Activated CD4-positive, alpha-beta T cell treated with anti-CD3 and anti-CD28 coated beads, Interleukin-2, amount 50 U/mL, for 48 hours (primary cell): ENCODE results near the gene RABGAP1.

Experiments used
- DNase-seq, 2 experiments: peaks; one replicate each; pipeline ENCODE4 v3.0.0-alpha.2; 2020

RABGAP1 gene

DNA sequence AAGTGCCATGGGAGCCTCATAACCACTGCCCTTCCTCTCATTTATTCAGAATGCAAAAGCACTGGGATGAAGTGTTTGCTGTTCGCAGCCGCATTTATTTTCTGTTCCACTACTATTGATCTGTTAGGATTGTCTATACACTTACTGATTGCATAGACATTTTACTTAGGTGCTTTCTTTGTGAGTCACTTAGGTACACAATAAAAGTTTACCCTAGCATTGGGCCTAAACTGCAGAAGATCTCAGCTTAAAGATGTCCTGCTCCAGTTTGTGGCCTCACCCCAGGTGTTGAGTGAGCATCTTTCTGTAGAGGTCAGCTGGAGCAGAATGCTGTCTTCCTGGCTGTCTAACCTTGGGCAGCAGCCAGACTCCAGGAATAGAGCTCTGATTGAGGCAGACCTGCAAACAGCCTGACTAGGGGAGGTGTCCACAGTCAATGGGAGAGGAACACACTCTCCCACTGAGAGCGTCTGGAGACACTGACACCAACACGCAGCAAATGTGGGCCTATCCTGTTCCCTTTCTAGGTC, 146.6 kb downstream of the RABGAP1 start:
- no peak for DNase-seq

DNA sequence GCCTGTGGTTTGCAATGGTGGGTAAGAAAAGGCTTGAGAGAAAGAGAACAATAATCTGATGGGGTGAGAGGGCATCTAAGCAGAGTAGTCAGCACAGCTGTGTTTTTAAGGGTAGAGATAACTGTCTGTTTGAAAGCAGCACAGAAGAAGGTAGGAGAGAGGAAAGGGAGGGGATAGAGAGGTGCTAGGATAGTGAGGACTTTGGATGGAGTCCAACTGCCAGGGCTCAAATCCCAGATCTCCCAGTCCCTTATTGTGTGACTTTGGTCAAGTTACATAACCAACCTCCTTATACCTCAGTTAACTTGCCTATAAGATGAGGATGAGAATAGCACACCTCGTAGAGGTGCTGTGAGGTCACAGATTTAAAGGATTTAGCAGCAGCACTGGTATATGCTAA, 148.2 kb downstream of the RABGAP1 start:
- no peak for DNase-seq

- DNase-seq: no peak
Measured at GRCh38 chr9:123089790-123090189, 149.0 kb downstream of the RABGAP1 start.

- no peak for DNase-seq
Measured at GRCh38 chr9:123090198-123090896, 149.5 kb downstream of the RABGAP1 start.

GRCh38 chr9:123090956-123091355, 150.1 kb downstream of the RABGAP1 start:
- no peak for DNase-seq

DNA sequence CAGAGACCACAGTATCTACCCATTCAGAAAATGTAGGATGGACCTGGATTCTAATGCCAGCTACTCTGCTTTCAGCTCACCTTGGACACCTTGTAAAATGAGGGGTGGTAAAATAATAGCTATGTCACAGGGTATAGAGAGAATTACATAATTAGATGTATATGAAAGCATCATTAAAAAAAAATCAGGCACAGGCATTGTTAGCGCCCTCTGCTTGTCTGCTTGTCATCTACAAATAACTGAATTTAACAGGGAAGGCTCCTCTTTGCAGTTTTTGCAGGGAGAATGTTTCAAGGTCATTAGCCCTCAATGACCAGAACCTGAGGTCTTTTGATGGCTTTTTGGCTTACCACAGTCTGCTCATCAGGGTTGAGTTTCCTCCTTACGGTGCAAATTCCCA, 150.6 kb downstream of the RABGAP1 start:
- no peak for DNase-seq

GRCh38 chr9:123093141-123093540, 152.3 kb downstream of the RABGAP1 start:
- DNase-seq: no peak

GRCh38 chr9:123096987-123097386, 156.2 kb downstream of the RABGAP1 start:
- DNase-seq: no peak

DNA sequence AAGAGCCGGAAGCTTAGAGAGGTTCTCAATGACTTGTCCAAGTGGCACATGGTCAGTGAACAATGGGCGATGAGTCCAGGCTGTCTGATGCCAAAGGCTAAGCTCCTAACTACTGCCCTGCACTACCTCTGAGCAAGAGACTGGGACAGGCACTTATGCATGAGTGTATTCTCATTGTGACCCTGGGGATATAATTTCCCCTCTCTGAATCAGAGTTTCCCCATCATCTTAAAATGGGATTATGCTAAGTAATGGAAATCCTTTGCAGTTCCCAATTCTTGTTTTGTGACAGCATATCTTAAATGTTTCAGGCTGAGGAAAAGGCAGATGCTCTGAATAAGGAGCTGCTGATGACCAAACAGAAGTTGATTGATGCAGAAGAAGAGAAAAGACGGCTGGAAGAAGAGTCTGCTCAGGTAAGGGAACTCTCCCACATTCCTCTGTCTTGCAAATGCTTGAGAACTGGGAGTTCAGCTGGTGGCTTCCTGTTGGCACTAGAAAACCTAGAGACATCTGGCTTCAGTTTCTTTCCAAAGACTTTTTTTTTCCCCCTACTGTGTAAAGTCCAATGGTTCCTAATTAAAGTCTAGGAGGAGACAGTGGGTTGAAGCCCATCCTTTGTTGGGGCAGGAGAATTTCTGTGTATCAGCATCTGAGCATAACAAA, 156.7 kb downstream of the RABGAP1 start:
- no peak for DNase-seq

DNA sequence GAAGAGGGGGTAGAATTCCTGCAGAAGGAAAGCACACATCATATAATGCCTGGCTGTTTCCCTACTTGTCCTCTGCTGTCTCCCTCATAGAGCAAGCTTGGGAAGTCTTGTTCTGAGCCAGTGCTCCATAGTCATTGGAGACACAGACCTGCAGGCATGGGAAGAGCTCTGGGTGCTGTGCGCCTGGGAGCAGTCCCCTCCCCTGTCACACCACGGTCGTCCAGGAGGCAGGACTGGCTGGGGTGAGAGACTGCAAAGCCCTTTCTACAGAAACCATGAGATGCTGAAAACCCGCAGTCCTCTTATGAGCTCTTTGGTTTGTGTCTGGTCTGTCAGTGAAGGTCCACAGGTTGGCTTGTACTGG, 157.3 kb downstream of the RABGAP1 start:
- DNase-seq: no peak

DNA sequence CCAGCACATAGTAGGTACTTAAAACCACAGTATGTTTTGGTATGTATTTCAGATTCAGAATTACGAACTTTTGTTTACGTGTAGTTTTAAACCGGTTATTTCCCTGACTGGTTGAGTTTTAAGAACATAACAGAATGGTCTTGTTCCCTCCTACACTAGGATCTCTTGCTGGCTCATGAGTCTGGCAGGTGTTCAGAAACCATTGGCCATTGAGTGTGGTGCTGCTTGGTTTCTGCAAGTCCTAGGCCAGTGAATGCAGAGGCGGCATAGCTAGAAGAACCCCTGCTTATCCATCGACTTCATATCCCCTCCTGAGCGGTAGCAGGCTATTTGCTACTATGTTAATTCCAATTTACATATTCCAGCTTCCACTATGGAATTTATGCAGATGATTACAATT, 158.2 kb downstream of the RABGAP1 start:
- DNase-seq: no peak

DNA sequence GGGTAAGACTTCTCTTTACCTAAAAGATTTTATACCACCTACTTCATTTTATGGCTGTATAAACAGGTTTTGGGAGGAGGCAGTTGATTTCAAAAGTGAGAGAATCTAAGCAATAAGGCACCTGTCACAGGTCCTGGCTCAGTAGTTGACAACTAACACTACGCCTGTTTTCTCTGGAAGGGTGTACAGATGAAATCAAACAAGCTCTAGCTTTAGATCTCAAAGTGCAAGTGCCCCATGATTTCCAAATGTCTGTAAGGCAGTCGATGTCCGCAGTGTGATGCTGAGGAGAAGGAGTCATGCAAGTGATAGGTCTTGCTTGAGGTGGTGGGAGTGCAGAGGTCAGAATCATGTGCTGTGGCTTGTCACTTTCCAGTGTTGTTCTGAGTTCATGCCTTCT, 158.7 kb downstream of the RABGAP1 start:
- DNase-seq: no peak

DNA sequence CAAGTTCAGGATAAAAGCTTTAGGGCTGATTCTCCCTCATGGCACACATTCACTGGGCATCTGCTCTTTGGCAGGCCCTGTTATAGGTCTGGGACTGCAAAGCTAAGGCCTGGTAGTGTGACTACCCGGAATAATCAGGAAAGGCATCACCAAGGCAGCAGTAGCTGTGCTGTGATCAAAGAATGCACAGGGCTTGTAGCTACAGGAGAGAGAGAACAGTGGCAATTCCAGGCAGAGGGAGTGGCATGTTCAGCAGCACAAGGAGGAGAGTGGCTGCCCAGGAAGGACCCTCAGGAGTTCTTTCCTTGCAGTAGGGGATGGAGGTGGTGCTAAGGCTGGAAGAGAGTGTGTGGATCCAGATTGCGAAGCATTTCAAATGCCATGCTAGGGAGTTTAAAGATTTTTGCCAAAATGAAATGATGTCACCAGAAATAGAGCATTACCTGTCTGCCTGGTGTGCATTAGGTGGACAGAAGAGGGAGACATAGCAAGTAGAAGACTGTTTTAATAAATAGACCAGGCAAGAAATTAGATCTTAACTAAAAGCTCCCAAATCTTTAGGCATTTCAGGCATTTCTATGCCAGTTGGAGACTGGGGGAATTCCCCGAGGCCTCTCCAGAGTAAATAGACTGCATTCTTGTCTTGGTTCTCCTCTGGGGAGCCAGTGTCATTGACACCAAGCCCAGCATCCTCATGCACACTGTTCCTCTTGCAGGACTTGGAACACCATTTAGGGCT, 161.7 kb downstream of the RABGAP1 start:
- no peak for DNase-seq

GRCh38 chr9:123104807-123105206, 164.0 kb downstream of the RABGAP1 start:
- no peak for DNase-seq

GRCh38 chr9:123105490-123105889, 164.7 kb downstream of the RABGAP1 start:
- no peak for DNase-seq

DNA sequence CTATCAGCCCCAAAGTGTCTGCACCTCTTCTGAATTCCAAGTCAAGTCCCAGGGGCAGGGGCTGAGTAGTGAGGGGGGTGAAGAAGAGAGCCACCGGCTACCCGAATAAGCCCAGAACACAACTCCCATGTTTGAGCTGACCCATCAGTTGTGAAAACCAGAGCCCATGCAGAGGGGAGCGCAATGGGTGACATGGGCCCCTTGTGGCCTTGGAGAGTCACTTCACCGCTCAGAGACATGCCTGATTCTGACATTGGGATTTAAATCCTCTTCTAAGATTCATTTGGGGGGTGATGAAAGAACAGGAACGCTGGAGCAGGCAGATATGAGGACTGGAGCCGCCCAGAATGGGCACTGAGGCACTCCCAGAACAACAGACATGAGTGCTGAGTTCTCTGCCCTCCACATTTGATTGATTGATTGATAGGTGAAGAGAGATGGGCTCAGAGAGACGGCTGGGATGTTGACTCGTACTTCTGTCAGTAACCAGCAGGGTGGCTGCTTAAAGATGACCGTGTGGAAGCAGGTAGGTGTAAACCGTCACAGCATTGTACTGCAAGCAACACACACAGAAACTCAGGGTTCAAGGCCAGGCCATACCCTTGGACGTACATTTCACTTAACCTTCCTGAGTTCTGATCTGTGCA, 166.9 kb downstream of the RABGAP1 start:
- no peak for DNase-seq

- no peak for DNase-seq
Measured at GRCh38 chr9:123108976-123109375, 168.2 kb downstream of the RABGAP1 start.

DNA sequence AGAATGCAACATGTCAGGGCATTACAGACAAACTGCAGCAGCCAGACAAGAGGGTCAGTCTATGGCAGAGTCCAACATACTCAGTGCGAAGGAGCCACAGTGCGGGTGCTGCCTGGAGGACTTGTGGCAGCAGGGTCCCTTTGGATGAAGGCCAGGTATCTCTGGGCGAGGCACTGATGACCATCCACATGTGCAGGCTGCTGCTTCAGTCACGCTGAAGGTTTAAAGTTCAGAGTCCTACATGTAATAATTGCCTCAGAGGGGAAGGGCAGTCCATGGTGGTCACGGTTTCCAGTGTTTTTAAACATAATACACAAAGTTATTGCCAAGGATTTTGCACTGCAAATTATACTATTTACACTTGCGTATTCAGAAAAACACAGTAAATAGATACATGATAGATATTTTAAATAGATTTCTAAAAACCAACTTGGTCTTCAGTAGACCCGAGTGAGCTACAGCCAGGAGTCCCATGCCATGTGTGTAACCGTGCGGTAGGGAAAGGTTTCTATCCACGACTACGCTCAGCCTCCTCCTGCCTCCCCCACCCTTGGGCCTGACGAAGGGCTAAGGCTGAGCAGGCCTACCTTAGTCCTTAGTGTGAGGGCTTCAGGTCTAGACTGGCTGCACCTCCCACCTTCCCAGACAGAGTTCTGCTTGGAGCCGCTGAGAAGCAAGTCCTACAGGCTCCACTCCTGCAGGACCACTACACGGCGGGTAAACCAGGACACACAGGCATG, 168.9 kb downstream of the RABGAP1 start:
- DNase-seq: no peak

DNA sequence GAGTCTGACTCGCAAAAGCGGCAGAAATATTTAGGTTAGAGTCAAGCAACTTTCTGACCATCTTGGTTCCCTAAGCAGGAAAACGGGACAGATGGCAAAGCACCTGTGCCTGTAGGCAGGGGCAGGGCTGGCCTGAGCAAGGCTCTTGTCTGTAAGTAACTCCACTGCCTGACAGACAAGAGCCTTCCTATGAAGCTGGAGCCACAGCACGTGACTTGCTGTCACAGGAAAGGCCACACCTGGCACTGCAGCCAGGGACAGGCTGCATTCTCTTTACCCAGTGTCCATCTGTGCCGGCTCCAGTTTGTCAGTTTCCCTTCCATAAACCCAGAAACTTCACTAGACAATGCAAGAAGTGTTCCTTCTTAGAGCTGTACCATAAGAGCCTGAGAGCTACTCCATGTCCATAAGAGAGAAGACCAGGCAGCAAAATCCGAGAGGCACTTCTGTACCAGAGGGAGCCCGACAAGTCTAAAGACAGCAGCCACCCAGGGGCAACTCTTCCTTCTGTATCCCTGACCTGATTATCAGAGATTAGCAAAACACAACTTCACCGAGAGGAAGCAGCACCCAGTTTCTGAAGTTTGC, 170.7 kb downstream of the RABGAP1 start:
- DNase-seq: no peak

GRCh38 chr9:123112015-123112975, 171.5 kb downstream of the RABGAP1 start:
- no peak for DNase-seq

- no peak for DNase-seq
Measured at GRCh38 chr9:123113185-123113584, 172.4 kb downstream of the RABGAP1 start.
